DND-41 (cell line): ENCODE data around the gene ZFP62.
"Not testable (repeated sequence)": the region's sequence is repeated elsewhere in the genome, so short reads cannot be mapped to it uniquely, and the experiment has no call there.

ENCODE experiments used
- ATAC-seq: fragments of 200-7000 bp; cut with Tn5 transposase; 3 replicates; pipeline ENCODE4 v1.9.1; 2021; ENCODE audit warnings: low read depth; ENCODE audit not compliant: insufficient read depth
- DNase-seq: peaks from one replicate; pipeline ENCODE4 v3.0.0-alpha.2; 2020
- H2AFZ ChIP-seq: 2 replicates; pipeline ENCODE4 v1.6.0; 2012; ENCODE audit warnings: low read depth, low read length
- H3K27ac ChIP-seq: 2 replicates; pipeline ENCODE4 v1.5.1; 2012; ENCODE audit warnings: low read length, inconsistent platforms
- H3K27me3 ChIP-seq: fragments of 200-600 bp; sonication (generic); 2 replicates; pipeline ENCODE4 v1.6.0; 2012; ENCODE audit warnings: low read length, mild to moderate bottlenecking, inconsistent platforms; ENCODE audit not compliant: insufficient read depth, poor library complexity
- H3K36me3 ChIP-seq: 2 replicates; pipeline ENCODE4 v1.5.1; 2012; ENCODE audit warnings: low read length, inconsistent platforms; ENCODE audit not compliant: insufficient read depth
- H3K4me1 ChIP-seq: 2 replicates; pipeline ENCODE4 v1.5.1; 2012; ENCODE audit warnings: mild to moderate bottlenecking, low read length; ENCODE audit not compliant: insufficient read depth
- H3K4me2 ChIP-seq: 2 replicates; pipeline ENCODE4 v1.6.0; 2012; ENCODE audit warnings: mild to moderate bottlenecking, moderate library complexity, low read length, inconsistent platforms; ENCODE audit not compliant: insufficient read depth
- H3K4me3 ChIP-seq, 2 experiments: fragments of 200-600 bp in 1 of 2; shearing (Covaris generic) in 1 of 2; 2 replicates each; pipeline ENCODE4 v1.5.1; 2012 to 2016; ENCODE audit warnings: inconsistent platforms in 2 of 2, low read length in 2 of 2, mild to moderate bottlenecking in 2 of 2, low read depth in 1 of 2, moderate library complexity in 1 of 2
- H3K79me2 ChIP-seq: 2 replicates; pipeline ENCODE4 v1.6.0; 2012; ENCODE audit warnings: low read length, inconsistent platforms; ENCODE audit not compliant: insufficient read depth
- H3K9ac ChIP-seq: 2 replicates; pipeline ENCODE4 v1.6.0; 2012; ENCODE audit warnings: low read depth, mild to moderate bottlenecking, inconsistent platforms, low read length, moderate library complexity
- H3K9me3 ChIP-seq: 2 replicates; pipeline ENCODE4 v1.5.1; 2012; ENCODE audit warnings: low read length, moderate library complexity, mild to moderate bottlenecking, inconsistent platforms; ENCODE audit not compliant: insufficient read depth, severe bottlenecking
- H4K20me1 ChIP-seq: 2 replicates; pipeline ENCODE4 v1.6.0; 2012; ENCODE audit warnings: low read length; ENCODE audit not compliant: insufficient read depth
- CTCF ChIP-seq: IDR thresholded peaks from 2 replicates; pipeline ENCODE4 v1.5.1; 2012; ENCODE audit warnings: borderline replicate concordance, low read length, moderate library complexity, mild to moderate bottlenecking; ENCODE audit not compliant: poor library complexity, severe bottlenecking; ENCODE audit errors: extremely low read depth
- EZH2 ChIP-seq: IDR thresholded peaks from 3 replicates; pipeline ENCODE4 v1.6.1; 2012; ENCODE audit warnings: borderline replicate concordance, low read depth, mild to moderate bottlenecking, moderate library complexity, low read length, inconsistent platforms; ENCODE audit not compliant: severe bottlenecking

ZFP62 gene

DNA sequence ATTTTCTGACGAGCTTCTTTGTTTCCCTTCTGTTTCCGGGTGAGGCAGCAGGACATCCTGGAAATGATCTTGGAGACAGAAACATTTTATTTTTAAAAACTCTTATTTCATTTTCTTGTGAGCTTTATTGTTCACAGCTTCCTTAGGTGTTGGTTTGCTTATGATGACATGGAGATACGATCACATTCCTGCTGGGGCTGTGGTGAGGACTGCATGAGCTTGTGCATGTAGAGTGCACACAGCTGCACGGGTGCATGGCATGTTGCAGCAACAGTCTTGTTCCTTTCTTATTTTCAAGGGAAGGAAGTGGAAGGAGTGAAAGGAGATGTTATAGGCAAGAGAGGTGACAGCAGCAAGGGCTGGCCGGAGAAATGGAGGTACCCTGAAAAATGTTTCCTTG is 39.1 kb upstream of the ZFP62 start:
- no peak overlapping the region for H3K9ac ChIP-seq
- no peak overlapping the region for H3K27ac ChIP-seq
- no peaks in the 10 kb centered on the region for H3K9me3 ChIP-seq
- no peaks in the 10 kb centered on the region for H3K4me1 ChIP-seq
- TF ChIP-seq EZH2 (no peak), CTCF (no peak)
- H2AFZ ChIP-seq, result no peak overlapping the region
- no peaks in the 10 kb centered on the region for H3K36me3 ChIP-seq
- H3K4me2 ChIP-seq, result no peak overlapping the region
- DNase-seq, result no peak
- no peaks in the 10 kb centered on the region for H3K27me3 ChIP-seq
- H3K4me3 ChIP-seq, result no peak overlapping the region
- H4K20me1 ChIP-seq, result no peaks in the 10 kb centered on the region
- ATAC-seq, result no peak
- no peaks in the 10 kb centered on the region for H3K79me2 ChIP-seq

DNA sequence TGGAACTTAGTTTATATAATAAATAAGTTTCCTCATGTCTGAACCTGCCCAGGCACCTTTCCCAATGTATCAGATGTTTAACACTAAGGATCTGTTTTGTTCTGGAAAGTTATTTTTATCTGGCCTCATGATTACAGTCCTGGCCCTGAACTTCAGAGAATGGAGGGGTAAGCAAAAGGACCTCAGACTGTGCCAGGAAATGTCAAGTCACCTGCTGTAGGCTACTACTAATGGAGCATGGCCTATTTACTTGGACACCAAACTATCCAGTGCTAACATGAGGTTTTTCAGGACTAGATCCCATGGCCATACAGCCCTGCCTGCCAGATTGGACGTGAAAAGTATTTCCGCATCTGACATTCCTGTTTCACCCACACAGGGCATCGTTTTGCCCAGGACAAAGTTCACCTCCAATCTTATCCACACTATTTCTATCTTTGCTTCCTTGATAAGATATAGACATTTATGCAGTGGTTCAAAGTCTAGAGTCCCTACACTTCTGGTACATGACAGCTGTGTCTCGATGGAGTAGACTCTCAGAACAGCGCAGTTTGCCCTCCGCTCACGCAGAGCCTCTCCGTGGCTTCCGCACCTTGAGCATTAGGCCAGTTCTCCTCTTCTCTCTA is 37.7 kb upstream of the ZFP62 start, which contains the start of gene BTNL8:
BTNL8 (plus strand) TSS at position 539 of the 626 bp plus-strand sequence. CDS start 152 bp downstream, outside the sequence.
- H3K79me2 ChIP-seq, result no peaks in the 10 kb centered on the region
- H3K4me1 ChIP-seq, result no peaks in the 10 kb centered on the region
- no peak within 1 kb of the TSS for H3K4me3 ChIP-seq
- DNase-seq, result no peak
- no peak within 1 kb of the TSS for H3K9ac ChIP-seq
- H3K9me3 ChIP-seq, result no peaks in the 10 kb centered on the region
- H3K27me3 ChIP-seq, result no peaks in the 10 kb centered on the region
- no peak within 1 kb of the TSS for H3K4me2 ChIP-seq
- no peak for ATAC-seq
- H2AFZ ChIP-seq, result no peak within 1 kb of the TSS; the same call in 1 of the 2 replicates
- H4K20me1 ChIP-seq, result no peaks in the 10 kb centered on the region
- TF ChIP-seq CTCF (no peak), EZH2 (no peak)
- H3K27ac ChIP-seq, result no peak within 1 kb of the TSS
- H3K36me3 ChIP-seq, result no peaks in the 10 kb centered on the region

DNA sequence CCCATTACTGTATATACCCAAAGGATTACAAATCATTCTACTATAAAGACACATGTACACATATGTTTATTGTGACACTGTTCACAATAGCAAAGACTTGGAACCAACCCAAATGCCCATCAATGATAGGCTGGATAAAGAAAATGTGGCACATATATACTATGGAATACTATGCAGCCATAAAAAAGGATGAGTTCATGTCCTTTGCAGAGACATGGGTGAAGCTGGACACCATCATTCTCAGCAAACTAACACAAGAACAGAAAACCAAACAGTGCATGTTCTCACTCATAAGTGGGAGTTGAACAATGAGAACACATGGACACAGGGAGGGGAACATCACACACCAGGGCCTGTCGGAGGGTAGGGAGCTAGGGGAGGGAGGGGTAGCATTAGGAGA is 34.3 kb upstream of the ZFP62 start:
- not testable (repeated sequence) for ATAC-seq, H2AFZ ChIP-seq, H3K9ac ChIP-seq, H3K4me3 ChIP-seq, H3K27me3 ChIP-seq, H3K4me2 ChIP-seq, H3K27ac ChIP-seq, H3K79me2 ChIP-seq, H3K4me1 ChIP-seq, DNase-seq, H3K36me3 ChIP-seq, H3K9me3 ChIP-seq, H4K20me1 ChIP-seq

- no peak overlapping the region for H3K4me3 ChIP-seq
- ATAC-seq (no peak), DNase-seq (no peak)
- no peak overlapping the region for H3K27ac ChIP-seq
- no peaks in the 10 kb centered on the region for H3K4me1 ChIP-seq
- TF ChIP-seq EZH2, result no peak
- no peak for TF ChIP-seq CTCF
- no peak overlapping the region for H3K9ac ChIP-seq
- H3K9me3 ChIP-seq, result no peaks in the 10 kb centered on the region
- no peaks in the 10 kb centered on the region for H4K20me1 ChIP-seq
- H2AFZ ChIP-seq, result no peak overlapping the region
- no peaks in the 10 kb centered on the region for H3K27me3 ChIP-seq
- H3K79me2 ChIP-seq, result no peaks in the 10 kb centered on the region
- no peak overlapping the region for H3K4me2 ChIP-seq
- H3K36me3 ChIP-seq, result no peaks in the 10 kb centered on the region
These were observed 28.3 kb upstream of the ZFP62 start for GRCh38 chr5:180889381-180889780.

GRCh38 chr5:180885845-180886529 is 24.9 kb upstream of the ZFP62 start:
- H3K4me1 ChIP-seq, H3K9ac ChIP-seq, H3K9me3 ChIP-seq, DNase-seq, H3K4me3 ChIP-seq, H3K27ac ChIP-seq, H2AFZ ChIP-seq, H3K36me3 ChIP-seq, ATAC-seq, H3K4me2 ChIP-seq, H4K20me1 ChIP-seq, H3K79me2 ChIP-seq, H3K27me3 ChIP-seq: not testable (repeated sequence)
